ELR (cell line): ENCODE results near the gene ADSS1.
A peak's percentile ranks its signal among the peaks of the same experiment; 100 is the strongest.

Experiments
- DNase-seq: peaks from one replicate; pipeline ENCODE4 v3.0.0-alpha.2; 2015; ENCODE audit warnings: low read depth

The ADSS1 gene

GRCh38 chr14:104734601-104734990, 10.6 kb downstream of the ADSS1 start:
- no peak for DNase-seq

GRCh38 chr14:104734991-104735779, 11.2 kb downstream of the ADSS1 start:
- DNase-seq = no peak

- peak; percentile 66 for DNase-seq
Observed at GRCh38 chr14:104735830-104736642, 12.0 kb downstream of the ADSS1 start.

GRCh38 chr14:104738375-104739019, 14.5 kb downstream of the ADSS1 start:
- no peak for DNase-seq

- DNase-seq = no peak
Observed at GRCh38 chr14:104739026-104739425, 15.0 kb downstream of the ADSS1 start.

GRCh38 chr14:104739546-104740516, 15.8 kb downstream of the ADSS1 start:
- DNase-seq = no peak

- DNase-seq = no peak
Observed at GRCh38 chr14:104741108-104741802, 17.2 kb downstream of the ADSS1 start.

- no peak for DNase-seq
Observed at GRCh38 chr14:104741803-104742251, 17.8 kb downstream of the ADSS1 start.

DNA sequence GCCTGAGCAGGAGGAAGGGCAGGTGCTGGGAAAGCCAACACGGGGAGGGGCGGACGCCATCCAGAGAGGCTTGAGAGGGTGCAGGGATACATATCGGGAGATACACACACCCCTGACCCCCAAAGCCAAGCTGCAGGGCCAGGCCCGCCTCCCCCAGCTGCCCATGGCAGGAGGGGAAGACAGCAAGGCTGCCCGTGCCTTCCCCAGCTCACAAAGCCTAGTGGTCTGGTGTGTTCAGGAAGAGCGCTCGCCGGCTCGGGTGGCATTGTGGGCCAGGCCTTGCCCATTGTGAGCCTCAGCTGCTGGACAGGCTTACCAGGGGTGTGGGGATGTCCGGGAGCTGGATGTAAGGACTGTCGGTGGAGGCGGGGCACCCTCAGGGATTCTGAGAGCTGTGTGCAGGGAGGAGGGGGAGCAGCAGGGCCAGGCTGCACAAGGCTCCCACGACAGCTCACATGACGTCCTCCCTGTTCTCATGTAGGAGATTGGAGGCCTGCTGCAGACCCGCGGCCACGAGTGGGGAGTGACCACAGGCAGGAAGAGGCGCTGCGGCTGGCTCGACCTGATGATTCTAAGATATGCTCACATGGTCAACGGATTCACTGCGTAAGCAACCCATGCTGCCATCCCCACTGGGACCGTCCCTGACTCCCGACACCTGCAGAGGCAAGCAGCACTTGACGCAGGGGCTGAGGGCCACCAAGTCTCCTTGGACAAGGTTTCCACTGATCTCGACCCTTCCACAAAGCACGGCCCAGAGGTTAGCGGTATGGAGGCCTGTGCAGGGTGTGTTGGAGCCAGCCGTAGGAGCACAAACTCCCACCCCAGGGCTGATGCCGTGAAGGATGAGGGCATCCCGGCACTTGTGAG, 18.8 kb downstream of the ADSS1 start:
- DNase-seq = no peak

- DNase-seq = peak; percentile 64
Observed at GRCh38 chr14:104743461-104744380, 19.7 kb downstream of the ADSS1 start.

- no peak for DNase-seq
Observed at GRCh38 chr14:104744484-104744883, 20.5 kb downstream of the ADSS1 start.

DNA sequence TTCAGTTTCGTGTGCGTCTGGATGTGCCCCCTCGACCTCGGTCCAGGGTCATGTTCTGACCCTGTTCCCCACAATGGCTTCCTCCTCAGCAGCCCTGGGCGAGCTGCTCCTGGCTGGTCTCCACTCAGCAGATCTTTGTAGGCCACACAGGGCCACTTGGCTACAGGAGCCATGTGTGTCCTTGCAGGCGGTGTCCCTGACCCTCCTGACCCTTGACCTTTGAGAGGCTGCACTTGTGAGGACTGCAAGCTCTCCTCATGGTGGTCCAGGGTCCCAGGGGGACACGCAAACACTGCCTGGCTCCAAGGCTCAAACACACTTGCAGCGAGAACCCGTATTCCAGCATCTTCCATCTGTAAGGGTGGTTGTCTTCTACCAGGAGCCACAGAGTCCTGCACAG, 21.4 kb downstream of the ADSS1 start:
- DNase-seq = no peak

GRCh38 chr14:104746071-104746545, 22.1 kb downstream of the ADSS1 start:
- DNase-seq = no peak

- DNase-seq = no peak
Observed at GRCh38 chr14:104746934-104747481, 23.0 kb downstream of the ADSS1 start.

DNA sequence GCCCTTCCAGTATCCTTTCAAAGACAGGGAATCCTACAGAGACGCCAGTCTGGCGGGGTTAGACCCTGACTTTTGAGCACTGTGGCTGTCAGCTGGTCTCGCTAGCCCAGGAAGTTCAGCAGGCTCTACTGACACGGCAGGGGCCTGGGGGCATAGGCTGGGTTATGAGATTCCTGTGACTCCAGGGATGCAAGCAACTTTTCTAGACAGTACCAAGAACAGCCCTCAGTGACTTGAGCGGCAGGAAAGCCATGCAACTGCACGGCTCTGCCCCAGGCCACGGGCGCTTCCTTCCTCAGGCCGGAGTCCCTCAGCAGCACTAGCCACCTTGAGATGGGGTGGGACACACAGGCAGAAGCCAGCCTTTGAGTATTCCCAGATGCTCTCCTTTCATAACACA, 23.8 kb downstream of the ADSS1 start:
- no peak for DNase-seq

DNA sequence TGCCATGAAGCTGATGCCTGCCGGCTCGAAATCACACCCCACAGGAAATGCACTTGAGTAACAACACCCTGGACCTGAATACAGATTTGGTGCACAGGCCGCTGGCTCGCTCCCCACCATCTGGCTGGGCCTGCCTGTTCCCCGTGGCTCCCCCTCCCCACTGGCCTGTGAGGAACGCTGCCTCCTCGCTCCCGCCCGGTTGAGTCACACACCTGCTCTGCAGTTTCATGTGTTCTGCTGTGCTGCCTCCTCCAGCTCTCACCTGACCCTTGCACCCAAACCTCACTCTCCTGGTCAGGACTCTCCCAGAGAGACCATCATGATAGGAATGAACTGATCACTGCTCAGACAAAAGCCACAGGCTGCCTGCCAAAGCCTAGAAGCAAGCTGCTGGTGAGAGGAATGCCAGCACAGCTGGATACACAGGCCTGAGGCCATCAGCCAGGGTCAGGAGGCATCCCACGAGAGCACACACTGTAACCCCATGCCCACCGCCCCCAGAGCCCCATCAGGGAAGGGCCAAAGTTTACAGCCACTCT, 25.2 kb downstream of the ADSS1 start:
- peak; percentile 65 for DNase-seq

DNA sequence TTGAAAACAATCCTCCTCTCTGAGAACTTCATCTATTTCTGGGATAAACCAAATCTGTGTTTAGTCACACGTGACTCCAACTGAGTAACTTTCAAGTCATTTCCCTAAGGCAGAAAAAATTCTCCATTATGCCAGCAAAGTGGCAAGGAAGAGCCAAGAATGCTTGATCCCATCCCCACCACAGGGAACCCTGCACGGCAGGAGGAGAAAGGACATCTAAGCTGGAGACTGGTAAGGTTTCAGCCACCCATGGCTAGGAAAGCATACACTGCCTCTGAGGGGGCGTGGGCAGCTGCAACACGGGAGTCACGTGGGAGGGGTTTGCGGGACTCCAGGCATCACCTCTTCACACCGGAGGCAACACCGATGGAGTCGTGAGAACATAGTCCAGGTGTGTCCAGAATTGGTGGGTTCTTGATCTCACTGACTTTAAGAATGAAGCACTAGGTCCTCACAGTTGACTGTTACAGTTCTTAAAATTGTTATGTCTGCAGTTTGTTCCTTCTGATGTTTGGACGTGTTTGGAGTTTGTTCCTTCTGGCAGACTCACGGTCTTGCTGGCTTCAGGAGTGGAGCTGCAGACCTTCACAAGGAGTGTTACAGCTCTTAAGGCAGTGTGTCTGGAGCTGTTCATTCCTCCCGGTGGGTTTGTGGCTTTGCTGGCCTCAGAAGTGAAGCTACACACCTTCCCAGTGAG, 26.2 kb downstream of the ADSS1 start:
- peak; percentile 75 for DNase-seq

DNA sequence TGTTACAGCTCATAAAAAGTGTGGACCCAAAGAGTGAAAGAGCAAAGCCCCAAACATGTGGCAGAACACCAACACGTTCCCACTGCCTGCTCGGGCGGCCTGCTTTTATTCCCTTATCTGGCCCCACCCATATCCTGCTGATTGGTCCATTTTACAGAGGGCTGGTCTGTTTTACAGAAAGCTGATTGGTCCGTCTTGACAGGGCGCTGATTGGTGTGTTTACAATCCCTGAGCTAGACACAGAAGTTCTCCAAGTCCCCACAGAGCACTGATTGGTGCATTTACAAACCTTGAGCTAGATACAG, 26.7 kb downstream of the ADSS1 start:
- DNase-seq = peak; percentile 28
